Measurements from ENCODE around the gene SLC16A7.

GRCh38 chr12:59587710-59588109, 8.1 kb upstream of the SLC16A7 start:
- no peak for TF ChIP-seq CTCF (conservative IDR thresholded peaks at IDR 0.05 in 1 of 2, IDR thresholded peaks at IDR 0.05 in 1 of 2; ENCODE audit: extremely low read depth in 1 of 2, insufficient read depth in 1 of 2, low read depth in 1 of 2, low read length in 2 of 2)
- no peak for TF ChIP-seq EZH2 (IDR thresholded peaks at IDR 0.05; ENCODE audit: borderline replicate concordance, low read length)

Measured in mammary epithelial cell (primary cell).